TTC549 (cell line): ENCODE results near the gene CELSR1.

Experiments
- FAIRE-seq: peaks from 2 replicates; lab custom pipeline; 2012; peaks lifted over from hg19 to GRCh38; lab: Jason Lieb, UNC

CELSR1 gene

GRCh38 chr22:46537225-46537945, at the start of gene CELSR1:
TSS of gene CELSR1 (minus strand) at chr22:46537620. CDS start at chr22:46537170, 450 bp downstream.
- no peak for FAIRE-seq

DNA sequence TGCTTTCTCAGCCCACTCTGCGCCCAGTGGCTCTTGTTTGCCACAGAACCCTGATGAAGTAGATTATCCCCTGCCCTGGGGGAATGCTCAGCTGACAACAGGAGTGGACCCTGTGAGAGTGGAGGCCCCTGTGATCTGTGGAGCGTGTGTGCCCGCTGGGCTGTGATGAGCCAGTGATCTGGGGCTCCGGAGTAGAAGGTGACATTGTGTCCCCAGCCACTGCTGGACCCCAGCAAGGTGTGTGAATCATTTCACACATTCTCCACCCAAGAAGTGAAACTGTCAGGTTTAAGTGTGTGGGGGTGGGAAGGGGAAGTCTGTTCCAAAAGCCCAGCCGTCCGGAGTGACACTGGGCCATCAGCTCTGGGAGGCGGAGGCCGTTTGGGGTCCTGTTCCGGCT, 49.6 kb upstream of the CELSR1 start:
- FAIRE-seq = no peak

GRCh38 chr22:46586531-46587011, 49.2 kb upstream of the CELSR1 start:
- FAIRE-seq = no peak

DNA sequence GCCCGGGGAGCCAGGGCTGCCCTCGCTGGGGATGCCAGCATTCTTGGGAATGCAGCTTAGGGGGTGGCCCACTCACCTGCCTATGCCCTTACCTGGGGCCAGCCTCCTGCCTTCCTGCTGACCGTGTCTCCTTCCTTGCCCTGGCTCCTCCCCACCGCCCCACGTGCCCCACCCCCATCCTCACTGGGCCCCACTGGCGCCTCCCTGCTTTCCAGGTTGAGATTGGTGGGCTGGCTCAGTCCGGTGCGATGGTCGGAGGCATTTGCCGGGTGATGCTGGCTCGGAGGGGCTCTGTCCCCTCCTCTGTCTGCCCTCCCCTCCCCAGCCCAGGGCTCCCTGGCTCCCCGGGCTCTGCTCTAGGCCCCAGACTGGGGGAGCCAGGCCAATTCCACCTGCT, 48.7 kb upstream of the CELSR1 start:
- no peak for FAIRE-seq

- FAIRE-seq = no peak
Observed at GRCh38 chr22:46585340-46586122, 48.1 kb upstream of the CELSR1 start.

- no peak for FAIRE-seq
Observed at GRCh38 chr22:46584081-46584921, 46.9 kb upstream of the CELSR1 start.

- no peak for FAIRE-seq
Observed at GRCh38 chr22:46583571-46583970, 46.2 kb upstream of the CELSR1 start.

DNA sequence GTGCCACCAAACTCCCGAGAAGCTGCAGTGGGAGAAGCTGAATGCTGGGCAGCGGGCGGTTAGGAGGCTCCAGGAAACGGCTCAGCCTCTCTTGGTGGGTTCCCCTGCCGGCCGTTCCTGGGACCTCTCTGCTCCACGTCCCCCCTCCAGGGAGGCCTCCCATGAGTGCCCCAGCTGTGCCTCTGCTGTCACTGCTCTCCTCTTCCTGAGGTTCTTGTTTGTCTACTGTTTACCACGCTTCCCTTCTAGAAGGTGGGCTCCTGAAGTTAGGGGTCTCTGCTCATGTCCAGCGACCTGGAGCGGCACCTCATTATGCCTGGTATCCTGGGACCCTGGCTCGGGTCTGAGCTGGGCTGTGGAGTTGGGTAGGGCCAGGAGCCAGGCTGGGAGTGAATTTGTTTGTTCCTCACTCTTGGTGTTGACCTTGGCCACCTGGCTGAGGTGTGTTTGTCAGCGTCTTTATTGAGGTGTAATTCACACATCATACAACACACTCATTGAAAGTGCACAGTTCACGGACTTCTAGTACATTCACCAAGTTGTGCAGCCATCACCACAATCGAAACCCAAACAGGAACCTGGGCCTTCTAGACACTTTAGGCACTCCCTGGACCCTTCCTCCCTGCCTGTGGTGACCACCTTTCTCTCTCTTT, 45.0 kb upstream of the CELSR1 start:
- FAIRE-seq = no peak

DNA sequence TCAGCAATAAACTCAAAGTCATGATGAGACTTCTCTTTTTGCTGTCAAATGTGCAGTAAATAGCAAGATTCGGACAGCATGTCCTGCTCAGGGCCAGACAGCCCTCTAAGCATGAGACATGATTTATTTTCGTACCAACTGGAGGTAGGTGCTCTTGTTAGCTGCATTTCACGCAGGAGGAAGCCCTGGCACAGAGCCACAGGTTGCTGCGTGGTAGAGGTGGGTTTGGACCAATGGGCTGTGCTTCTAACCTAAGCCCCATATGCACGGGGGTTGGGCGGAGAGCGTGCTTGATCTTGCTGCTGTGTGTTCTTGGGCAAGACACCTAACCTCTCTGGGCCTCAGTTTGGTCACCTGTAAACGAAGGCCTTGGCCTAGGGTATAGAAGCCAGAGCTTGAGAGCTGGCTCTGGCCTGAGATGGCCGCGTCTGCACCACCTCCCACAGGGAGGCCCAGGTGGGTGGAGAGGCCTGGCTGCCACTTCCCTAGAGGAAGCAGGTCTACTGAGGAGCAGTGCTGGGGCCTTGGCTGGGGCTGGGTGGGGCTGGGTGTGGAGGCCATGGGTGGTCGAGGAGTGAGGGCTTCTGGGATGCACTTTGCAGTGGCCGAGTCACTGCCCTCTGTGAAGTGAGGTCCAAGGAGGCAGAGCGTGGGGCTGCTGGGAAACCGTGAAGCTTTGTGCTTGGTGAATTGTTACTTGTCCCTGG, 44.3 kb upstream of the CELSR1 start:
- no peak for FAIRE-seq

GRCh38 chr22:46580940-46581537, 43.6 kb upstream of the CELSR1 start:
- no peak for FAIRE-seq

DNA sequence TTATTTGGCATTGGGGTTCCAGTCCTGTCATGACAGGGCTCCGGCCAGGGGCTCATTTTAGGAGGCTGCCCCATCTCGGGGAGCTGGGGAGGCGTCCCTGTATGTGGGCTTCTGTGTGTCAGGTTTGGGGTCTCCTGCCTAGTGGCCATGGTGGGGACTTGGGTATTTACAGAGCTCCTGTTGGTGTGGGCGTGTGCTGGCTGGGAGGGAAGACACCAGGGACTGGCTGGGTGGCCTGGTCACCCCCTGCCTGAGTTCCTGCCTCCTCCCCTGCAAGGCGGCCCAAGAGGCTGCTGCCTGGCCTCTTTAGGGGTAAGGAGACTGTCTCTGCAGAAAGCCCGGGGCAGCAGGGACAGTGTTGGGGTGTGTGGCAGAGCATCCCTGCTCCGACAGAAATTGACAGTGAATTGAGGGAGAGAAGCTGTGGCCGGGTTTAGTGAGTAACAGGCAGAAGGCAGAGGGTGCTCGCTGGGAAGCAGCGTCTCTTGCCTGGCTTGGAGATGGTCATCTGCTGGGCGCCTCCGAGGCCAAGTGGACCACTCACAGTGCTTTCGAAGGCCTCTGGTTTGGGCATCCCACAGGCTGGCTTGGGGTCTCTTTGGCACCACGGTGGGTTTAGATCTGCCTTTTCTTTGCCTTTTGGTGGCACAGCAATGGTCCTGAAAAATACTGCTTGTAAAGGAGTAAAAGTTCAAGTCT, 42.5 kb upstream of the CELSR1 start:
- FAIRE-seq = no peak

DNA sequence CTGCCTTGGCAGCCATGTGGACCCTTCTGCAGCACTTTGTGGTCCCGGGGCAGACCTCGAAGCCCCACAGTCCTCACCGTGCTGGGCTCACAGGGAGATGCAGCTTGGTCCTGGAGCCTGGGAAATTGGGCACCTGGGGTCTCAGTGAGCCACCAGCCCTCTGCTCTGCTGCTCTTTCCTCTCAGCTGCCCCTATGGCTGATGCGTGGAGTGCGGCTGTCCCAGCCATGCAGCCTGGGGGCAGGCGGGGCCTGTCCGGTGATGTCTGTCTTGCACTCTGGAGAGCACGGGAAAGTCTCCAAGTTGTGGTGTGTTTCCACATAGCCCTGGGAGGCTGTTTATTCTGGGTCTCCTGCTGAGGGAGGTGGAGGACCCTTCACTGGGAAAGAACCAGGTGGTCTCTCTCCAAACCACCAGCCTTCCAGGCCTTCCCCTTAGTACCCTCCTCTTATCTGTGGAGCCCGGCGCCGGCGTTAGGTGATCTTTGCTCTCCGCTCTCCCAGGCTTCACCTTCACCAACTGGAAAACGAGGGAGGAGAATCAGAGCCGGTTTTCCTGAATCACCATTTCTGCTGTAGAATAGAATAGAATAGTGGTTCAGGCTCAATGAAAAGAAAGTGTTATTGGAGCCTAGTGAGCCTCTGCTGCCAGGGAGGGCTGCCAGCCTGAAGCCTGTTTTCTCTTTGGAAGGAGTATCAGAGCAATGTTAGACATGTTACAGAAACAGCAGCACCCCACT, 41.6 kb upstream of the CELSR1 start:
- no peak for FAIRE-seq

DNA sequence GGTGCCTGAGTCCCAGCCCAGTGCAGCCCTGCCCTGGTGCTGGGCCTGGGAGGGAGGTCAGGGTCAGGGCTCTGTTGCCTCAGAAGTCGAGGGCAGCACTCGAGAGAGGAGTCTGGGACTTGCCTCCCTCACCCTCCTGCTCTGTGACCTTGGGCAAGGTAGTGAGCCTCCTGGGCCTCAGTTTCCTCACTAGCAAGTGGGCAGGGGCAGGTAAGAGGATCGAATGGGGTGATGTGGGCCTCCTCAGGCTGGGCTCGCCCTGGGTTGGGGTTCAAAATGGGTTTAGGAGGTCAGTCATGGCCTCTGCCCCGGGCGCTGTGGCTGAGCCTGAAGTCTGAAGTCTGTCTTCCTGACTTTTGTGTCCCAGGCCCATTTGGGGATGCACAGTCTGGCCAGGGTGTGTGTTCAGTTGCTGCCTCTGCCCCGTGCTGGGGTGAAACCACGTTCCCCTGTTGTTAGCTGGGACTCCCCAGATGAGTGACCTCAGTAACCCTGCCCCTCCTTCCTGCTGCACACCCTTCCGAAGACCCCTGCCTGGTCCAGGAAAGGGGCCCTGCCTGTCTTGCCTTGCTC, 40.9 kb upstream of the CELSR1 start:
- no peak for FAIRE-seq

DNA sequence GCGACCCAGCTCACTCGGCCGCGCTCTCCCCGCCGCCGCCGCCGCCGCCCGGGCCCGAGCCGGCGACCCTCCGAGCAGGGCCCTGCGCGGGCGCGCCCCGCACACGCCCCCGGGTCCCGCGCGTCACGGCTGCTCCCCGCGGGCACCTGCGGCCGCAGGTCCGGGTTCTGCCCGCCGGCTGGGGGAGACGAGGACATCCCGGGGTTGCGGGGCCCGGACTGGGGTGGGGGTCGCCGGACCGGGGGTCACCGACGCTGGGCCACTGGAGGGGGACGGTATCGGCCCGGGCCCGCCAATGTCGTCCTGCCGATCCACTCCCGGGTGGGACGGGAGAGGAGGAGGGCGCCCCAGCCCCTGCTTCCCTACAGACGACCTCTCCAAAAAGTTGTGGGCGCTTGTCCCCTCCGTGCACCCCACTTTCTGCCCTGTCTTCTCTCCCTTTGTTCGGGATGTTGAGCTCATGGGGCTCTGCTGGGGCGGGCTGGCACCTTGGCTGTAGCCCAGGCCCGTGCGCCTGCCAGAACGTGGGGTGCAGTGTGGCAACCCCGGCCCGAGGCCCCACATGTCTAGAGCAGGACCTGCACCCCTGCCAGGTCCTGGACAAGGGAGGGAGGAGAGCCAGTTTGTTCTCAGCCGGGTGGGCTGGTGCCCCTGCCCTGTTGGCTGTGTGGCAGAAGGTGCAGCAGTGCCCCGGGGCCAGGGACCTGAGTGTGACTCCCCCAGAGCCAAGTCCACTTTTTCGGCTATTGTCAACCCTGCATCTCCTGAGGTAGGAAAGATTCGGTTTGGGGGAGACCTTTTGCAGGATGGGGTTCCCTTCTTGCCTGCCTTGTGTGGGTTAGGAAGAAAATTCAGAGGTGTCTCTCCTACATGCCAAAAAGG, 40.2 kb upstream of the CELSR1 start:
- FAIRE-seq = no peak

GRCh38 chr22:46576556-46577367, 39.3 kb upstream of the CELSR1 start:
- no peak for FAIRE-seq

DNA sequence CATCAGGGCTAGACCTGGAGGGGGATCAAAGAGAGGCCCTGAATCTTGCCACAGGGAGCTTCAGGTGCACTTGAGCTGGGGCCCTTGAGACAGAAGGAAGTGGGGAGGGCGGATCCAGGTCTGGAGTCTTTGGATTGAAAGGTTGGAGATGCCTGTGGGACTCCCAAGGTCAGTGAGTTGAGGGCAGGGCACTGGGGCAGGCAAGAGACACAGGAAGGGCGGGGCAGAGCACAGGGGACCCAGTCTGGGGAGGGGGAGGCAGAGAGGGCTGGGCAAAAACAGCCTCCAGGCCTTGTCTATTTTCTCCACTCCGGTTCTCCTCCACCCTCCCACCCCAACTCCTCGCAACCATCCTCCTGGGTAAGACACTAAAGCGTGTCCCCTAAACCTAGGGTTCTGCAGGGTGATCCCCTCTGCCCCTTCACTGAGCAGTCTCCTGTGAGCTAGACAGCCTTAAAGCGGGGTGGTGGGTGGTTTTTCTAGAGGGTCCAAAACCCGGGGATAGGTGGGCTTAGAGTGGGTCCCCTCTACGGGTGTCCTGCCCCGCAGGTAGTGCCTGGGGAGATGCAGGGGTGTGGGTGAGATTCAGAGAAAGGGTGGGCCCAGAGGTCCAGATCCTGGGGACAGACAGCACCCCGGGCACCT, 38.6 kb upstream of the CELSR1 start:
- no peak for FAIRE-seq
